NCI-H1105 treated with DMSO at 0.1 percent for 48 hours (cell line): ENCODE results near the gene HAUS2.
"Not testable (repeated sequence)": the region's sequence is repeated elsewhere in the genome, so short reads cannot be mapped to it uniquely, and the experiment has no call there.

Source experiments
- DNase-seq: peaks from one replicate; lab custom pipeline; 2025; lab: John Stamatoyannopoulos, UW

HAUS2 gene

GRCh38 chr15:42548249-42549031 is at the start of gene HAUS2, which contains the start of gene LRRC57:
Gene HAUS2, plus strand, starts transcription at chr15:42548838. Its CDS starts 35 bp downstream, at chr15:42548873.
Gene LRRC57, minus strand, starts transcription at chr15:42548793. Its CDS starts 359 bp downstream, at chr15:42548434.
- DNase-seq: peak; percentile 59

- no peak for DNase-seq
These were observed 48.6 kb upstream of the HAUS2 start for GRCh38 chr15:42499858-42500609.

- no peak for DNase-seq
These were observed 46.2 kb upstream of the HAUS2 start for GRCh38 chr15:42502477-42502876.

- DNase-seq: no peak
These were observed 44.8 kb upstream of the HAUS2 start for GRCh38 chr15:42503825-42504224.

GRCh38 chr15:42504631-42505030 is 44.0 kb upstream of the HAUS2 start:
- DNase-seq: no peak

- no peak for DNase-seq
These were observed 41.1 kb upstream of the HAUS2 start for GRCh38 chr15:42507514-42507913.

- no peak for DNase-seq
These were observed 40.4 kb upstream of the HAUS2 start for GRCh38 chr15:42508263-42508690.

- DNase-seq: no peak
These were observed 38.2 kb upstream of the HAUS2 start for GRCh38 chr15:42510258-42511006.

GRCh38 chr15:42511007-42511391 is 37.6 kb upstream of the HAUS2 start:
- DNase-seq: no peak

GRCh38 chr15:42523331-42523730 is 25.3 kb upstream of the HAUS2 start:
- DNase-seq: no peak

GRCh38 chr15:42528970-42529369 is 19.7 kb upstream of the HAUS2 start:
- no peak for DNase-seq

- DNase-seq: no peak
These were observed 15.4 kb upstream of the HAUS2 start for GRCh38 chr15:42533246-42533645.

- no peak for DNase-seq
These were observed 3.6 kb upstream of the HAUS2 start for GRCh38 chr15:42544853-42545629.

GRCh38 chr15:42547918-42548248 is 755 bp upstream of the HAUS2 start:
- DNase-seq: no peak

- DNase-seq: peak; percentile 39
These were observed 424 bp downstream of the HAUS2 start for GRCh38 chr15:42549032-42549491.

- no peak for DNase-seq
These were observed 1.2 kb downstream of the HAUS2 start for GRCh38 chr15:42549741-42550392.

GRCh38 chr15:42553554-42553953 is 4.9 kb downstream of the HAUS2 start:
- DNase-seq: no peak

GRCh38 chr15:42556550-42557207 is 8.0 kb downstream of the HAUS2 start:
- not testable (repeated sequence) for DNase-seq

GRCh38 chr15:42558739-42559138 is 10.1 kb downstream of the HAUS2 start:
- DNase-seq: no peak

GRCh38 chr15:42575188-42576039 is 26.8 kb downstream of the HAUS2 start, which contains the start of gene STARD9:
Gene STARD9, plus strand, starts transcription at chr15:42575606. Its CDS starts 110 bp downstream, at chr15:42575716.
- DNase-seq: peak; percentile 80
